Activated naive CD4-positive, alpha-beta T cell treated with anti-CD3 and anti-CD28 coated beads for 36 hours (primary cell): ENCODE results near the gene ARHGAP8. TPM values are rescaled to one million over a fixed set of nuclear protein-coding genes. Genes with fewer than 3 reads are reported as not detected.

Experiments used
- CTCF ChIA-PET: fragments of 350-600 bp; sonication (Branson Sonifier 250); formaldehyde crosslinking; loops from one replicate; lab custom pipeline; 2021; ENCODE audit warnings: antibody characterized with exemption; lab: Charles Lee
- DNase-seq: peaks from one replicate; pipeline ENCODE4 v3.0.0-alpha.2; 2020
- H3K27ac Mint-ChIP-seq: one replicate; pipeline ENCODE4 v1.8.0; 2021; ENCODE audit warnings: mild to moderate bottlenecking, mixed read lengths
- H3K27me3 Mint-ChIP-seq: one replicate; pipeline ENCODE4 v1.8.0; 2021; ENCODE audit warnings: low read depth, mixed read lengths
- H3K36me3 Mint-ChIP-seq: one replicate; pipeline ENCODE4 v1.8.0; 2021; ENCODE audit warnings: low read depth, mixed read lengths
- H3K4me1 Mint-ChIP-seq: one replicate; pipeline ENCODE4 v1.8.0; 2021; ENCODE audit warnings: low read depth, mixed read lengths
- H3K4me3 Mint-ChIP-seq: one replicate; pipeline ENCODE4 v1.8.0; 2021; ENCODE audit warnings: mild to moderate bottlenecking, moderate library complexity, mixed read lengths
- H3K9me3 Mint-ChIP-seq: one replicate; pipeline ENCODE4 v1.8.0; 2021; ENCODE audit warnings: mixed read lengths
- intact Hi-C: fragments of 100-400 bp; cut with micrococcal nuclease; formaldehyde crosslinking; loops from one replicate; pipeline ENCODE4 v1.15.1; 2023
- total RNA-seq, 2 experiments: library from RNA; stranded (reverse); gene quantifications; one replicate each; pipeline ENCODE4 v1.2.3, GENCODE V29; 2021

The ARHGAP8 gene
- total RNA-seq, 2 experiments from 2014 or later: 1.6 to 2.7 TPM

DNA sequence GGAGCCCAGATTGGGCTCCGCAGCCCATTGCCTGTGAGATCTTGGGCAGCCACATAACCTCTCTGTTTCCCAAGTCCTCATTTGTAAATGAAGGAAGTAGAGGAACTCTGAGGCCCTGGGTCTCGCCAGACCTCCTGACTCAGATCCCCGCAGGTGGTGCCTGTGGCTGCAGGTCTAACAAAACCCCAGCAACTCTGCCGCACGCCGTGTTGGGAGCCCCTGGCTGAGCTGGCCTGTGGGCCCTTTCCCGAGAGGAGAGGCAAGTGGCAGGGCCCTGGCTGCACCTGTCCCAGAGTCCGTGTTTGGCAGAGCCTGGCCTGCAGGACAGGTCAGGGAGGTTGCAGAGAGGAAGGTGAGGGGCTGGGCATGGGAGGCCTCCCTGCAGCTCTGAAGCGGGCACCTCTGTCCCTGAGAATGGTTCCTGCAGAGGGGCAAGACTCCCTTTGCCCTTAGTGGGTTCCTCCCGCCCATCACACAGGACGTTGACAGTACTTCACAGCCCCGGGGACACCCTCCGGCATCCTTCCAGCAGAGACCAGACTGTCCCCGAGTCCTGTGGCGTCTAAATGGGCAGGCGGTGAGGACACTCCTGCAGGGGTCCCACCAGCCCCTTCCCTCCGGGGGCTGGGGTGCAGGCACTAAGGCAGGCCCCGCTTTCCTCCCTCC lies 67.7 kb downstream of the ARHGAP8 start:
- intact Hi-C loops: loop anchor here (2.0 to 10.0 kb wide), 3 partner anchors 155 to 277 kb away; no protein-coding TSS in a partner anchor
- Mint-ChIP-seq H3K27ac (no peak overlapping the region), H3K9me3 (no peaks in the 10 kb centered on the region), H3K4me3 (no peak overlapping the region), H3K4me1 (no peaks in the 10 kb centered on the region), H3K27me3 (peaks cover 7% of the 10 kb centered on the region), H3K36me3 (no peaks in the 10 kb centered on the region)
- CTCF ChIA-PET: interaction anchor here (0.9 to 1.0 kb wide), 2 partner anchors 276 to 309 kb away, joined by 3 read pairs; no protein-coding TSS in a partner anchor
- DNase-seq: no peak

DNA sequence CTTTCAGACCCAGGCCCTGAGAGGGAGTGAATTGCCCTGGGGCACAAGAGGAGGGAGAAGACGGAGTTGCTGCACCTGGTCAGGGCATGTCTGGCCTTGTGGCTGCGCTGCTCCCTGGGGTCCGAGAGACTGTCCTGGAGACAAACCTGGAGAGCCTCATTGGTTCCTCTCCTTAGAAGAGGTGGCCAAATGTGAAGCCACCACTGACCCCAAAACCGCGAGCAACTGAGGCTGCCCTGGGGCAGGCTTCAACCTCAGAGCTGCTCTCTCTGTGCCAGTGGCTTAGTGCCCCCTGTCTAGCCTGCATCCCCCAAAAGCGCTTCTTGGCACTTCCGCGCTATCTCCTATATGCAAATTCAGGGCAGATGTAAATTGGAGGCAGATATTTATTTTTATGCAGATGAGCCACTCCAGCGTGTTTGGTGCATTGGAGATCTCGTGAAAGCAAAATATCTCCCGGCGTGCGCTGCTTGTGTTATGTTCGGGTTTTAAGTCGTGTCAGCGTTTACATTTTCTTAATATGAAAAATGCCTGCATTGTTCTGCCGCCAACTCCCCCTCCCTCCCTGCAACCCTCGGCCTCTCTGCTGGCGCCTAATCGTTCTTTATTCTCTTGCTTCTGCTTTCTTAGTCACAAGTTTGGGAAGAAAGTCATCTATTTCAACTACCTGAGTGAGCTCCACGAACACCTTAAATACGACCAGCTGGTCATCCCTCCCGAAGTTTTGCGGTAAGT lies 69.5 kb downstream of the ARHGAP8 start:
- Mint-ChIP-seq H3K4me1 (no peaks in the 10 kb centered on the region), H3K36me3 (no peaks in the 10 kb centered on the region), H3K27me3 (peaks cover 9% of the 10 kb centered on the region), H3K27ac (no peak overlapping the region), H3K9me3 (no peaks in the 10 kb centered on the region), H3K4me3 (no peak overlapping the region)
- intact Hi-C loops: loop anchor here (2.0 to 10.0 kb wide), 3 partner anchors 153 to 275 kb away; no protein-coding TSS in a partner anchor
- CTCF ChIA-PET: interaction anchor here (0.6 to 1.1 kb wide), 3 partner anchors 24 to 87 kb away, joined by 3 read pairs; no protein-coding TSS in a partner anchor
- no peak for DNase-seq

DNA sequence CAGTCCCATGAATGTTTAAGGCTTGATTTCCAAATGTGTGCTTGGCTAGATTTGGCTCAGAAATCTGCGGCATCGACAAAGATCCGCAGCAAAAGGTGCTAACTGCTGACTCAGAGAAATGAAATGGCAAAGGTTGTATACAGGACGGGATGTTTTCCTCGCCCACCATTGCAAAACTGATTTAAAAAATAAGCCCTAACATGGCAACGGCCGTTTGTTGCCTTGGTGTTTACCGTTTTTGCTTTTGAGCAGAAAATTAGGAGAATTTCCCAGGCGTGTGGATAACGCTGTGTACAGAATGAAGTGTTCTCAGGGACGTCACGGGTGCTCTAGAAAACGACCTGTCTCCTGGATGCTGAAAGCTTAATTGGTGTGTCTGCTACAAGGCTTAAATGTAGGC lies 70.2 kb downstream of the ARHGAP8 start:
- Mint-ChIP-seq H3K4me1 (no peaks in the 10 kb centered on the region), H3K27ac (no peak overlapping the region), H3K27me3 (peaks cover 13% of the 10 kb centered on the region), H3K9me3 (no peaks in the 10 kb centered on the region), H3K4me3 (no peak overlapping the region), H3K36me3 (no peaks in the 10 kb centered on the region)
- DNase-seq: no peak
- intact Hi-C loops: loop anchor here (5.0 to 10.0 kb wide), 2 partner anchors 152 to 260 kb away; no protein-coding TSS in a partner anchor
- CTCF ChIA-PET: interaction anchor here (0.6 kb wide), 1 partner anchor 57 kb away, joined by 3 read pairs; no protein-coding TSS in a partner anchor

DNA sequence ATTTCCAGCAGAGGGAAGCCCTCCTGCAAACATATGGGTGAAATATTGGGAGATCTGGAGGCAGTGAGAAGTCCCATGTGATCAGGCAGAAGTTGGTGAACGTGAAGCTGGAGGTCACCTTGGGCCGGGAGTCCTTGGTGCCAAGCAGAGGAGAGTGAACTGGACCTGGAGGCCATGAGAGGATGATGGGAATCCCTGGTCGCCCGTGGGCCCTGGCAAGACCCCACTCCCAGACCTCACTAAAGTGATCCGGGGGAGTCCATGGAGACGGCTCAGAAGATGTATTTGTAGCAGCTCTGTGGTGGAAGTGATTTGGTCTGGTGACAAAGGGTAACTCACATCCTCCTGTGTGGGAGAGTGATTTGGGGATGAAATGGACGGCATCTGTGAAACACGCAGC lies 71.0 kb downstream of the ARHGAP8 start:
- CTCF ChIA-PET: no interaction called here
- H3K4me3 Mint-ChIP-seq: no peak overlapping the region
- intact Hi-C loops: loop anchor here (5.0 to 10.0 kb wide), 2 partner anchors 151 to 259 kb away; no protein-coding TSS in a partner anchor
- DNase-seq: no peak
- H3K27ac Mint-ChIP-seq: no peak overlapping the region
- H3K36me3 Mint-ChIP-seq: no peaks in the 10 kb centered on the region
- H3K27me3 Mint-ChIP-seq: peaks cover 19% of the 10 kb centered on the region
- H3K4me1 Mint-ChIP-seq: no peaks in the 10 kb centered on the region
- H3K9me3 Mint-ChIP-seq: no peaks in the 10 kb centered on the region

DNA sequence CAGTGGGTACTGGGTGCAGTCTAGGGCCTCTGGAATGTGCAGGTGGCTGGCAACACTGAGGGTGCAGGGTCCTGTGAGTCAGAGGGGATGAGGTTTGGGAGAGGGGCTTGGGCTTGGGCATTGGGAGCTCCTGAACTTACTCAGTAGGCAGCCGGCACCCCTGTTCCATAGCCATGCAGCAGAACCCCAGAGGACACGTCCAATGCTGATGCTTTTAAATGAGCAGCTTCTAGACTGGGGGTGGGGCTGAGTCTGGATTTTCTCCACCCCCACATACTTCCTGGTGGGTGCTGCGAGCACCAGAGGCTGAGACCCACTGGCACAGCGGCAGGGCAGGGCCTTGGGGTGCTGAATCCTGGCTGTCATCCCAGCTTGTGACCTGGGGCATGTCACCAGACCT lies 71.4 kb downstream of the ARHGAP8 start:
- no peaks in the 10 kb centered on the region for H3K36me3 Mint-ChIP-seq
- intact Hi-C loops: loop anchor here (5.0 to 10.0 kb wide), 2 partner anchors 151 to 258 kb away; no protein-coding TSS in a partner anchor
- CTCF ChIA-PET: no interaction called here
- no peak overlapping the region for H3K4me3 Mint-ChIP-seq
- H3K4me1 Mint-ChIP-seq: no peaks in the 10 kb centered on the region
- H3K27me3 Mint-ChIP-seq: peaks cover 19% of the 10 kb centered on the region
- no peaks in the 10 kb centered on the region for H3K9me3 Mint-ChIP-seq
- DNase-seq: no peak
- H3K27ac Mint-ChIP-seq: no peak overlapping the region

DNA sequence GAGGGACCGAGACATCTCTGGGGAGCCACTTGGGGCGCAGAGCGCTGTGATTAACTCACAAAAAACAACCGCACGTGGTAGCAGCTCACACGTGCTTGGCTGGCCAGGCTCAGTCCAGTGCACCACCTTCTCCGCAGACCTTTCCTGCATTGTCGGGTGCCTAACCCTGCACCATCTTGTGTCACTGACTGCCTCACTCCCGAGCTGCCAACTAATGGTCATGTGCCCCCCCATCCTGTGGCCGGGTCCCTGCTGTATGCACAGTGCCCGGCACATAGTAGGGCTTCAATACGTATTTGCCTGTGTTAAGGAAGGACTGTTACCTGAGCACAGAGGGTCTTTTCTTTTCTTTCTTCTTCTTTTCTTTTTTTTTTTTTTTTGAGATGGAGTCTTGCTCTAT lies 71.9 kb downstream of the ARHGAP8 start:
- H3K27me3 Mint-ChIP-seq: peaks cover 19% of the 10 kb centered on the region
- no peak overlapping the region for H3K27ac Mint-ChIP-seq
- H3K36me3 Mint-ChIP-seq: no peaks in the 10 kb centered on the region
- no peaks in the 10 kb centered on the region for H3K4me1 Mint-ChIP-seq
- CTCF ChIA-PET: no interaction called here
- intact Hi-C loops: loop anchor here (5.0 to 10.0 kb wide), 2 partner anchors 151 to 258 kb away; no protein-coding TSS in a partner anchor
- DNase-seq: no peak
- H3K9me3 Mint-ChIP-seq: no peaks in the 10 kb centered on the region
- no peak overlapping the region for H3K4me3 Mint-ChIP-seq

DNA sequence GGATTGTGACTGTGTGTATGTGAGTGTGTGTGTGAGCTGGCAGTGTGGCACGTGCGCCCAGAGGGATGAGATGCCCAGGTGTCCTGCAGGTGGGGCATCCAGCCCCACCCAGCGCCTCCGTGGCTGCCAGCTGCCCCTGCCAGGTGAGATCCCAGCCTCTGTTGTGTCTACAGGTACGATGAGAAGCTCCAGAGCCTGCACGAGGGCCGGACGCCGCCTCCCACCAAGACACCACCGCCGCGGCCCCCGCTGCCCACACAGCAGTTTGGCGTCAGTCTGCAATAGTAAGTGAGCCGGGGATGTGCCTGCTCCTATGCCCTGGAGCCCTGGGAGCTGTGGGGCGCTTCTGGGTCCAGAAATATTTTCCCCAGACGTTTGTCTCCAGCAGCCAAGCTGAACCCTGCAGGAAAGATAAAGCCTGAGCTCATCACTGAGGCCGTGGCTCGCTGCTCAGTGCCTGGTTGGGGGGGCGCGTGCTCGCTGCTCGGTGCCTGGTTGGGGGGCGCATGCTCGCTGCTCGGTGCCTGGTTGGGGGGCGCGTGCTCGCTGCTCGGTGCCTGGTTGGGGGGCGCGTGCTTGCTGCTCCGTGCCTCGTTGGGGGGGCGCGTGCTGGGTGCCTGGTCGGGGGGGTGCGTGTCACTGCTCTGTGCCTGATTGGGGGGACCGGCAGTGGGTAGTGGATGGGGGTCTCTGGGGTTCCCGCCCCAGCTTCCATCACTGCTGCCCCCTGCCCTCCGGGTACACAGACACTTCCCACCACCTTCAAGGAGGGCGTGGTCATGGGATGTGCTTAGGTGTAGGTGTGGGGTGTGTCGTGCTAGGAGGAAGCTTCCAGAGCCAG lies 73.2 kb downstream of the ARHGAP8 start:
- Mint-ChIP-seq H3K9me3 (no peaks in the 10 kb centered on the region), H3K4me3 (no peak overlapping the region), H3K36me3 (no peaks in the 10 kb centered on the region), H3K27me3 (peaks cover 17% of the 10 kb centered on the region), H3K4me1 (no peaks in the 10 kb centered on the region), H3K27ac (no peak overlapping the region)
- intact Hi-C loops: loop anchor here (10.0 kb wide), 1 partner anchor 149 kb away; no protein-coding TSS in a partner anchor
- DNase-seq: no peak
- CTCF ChIA-PET: no interaction called here

DNA sequence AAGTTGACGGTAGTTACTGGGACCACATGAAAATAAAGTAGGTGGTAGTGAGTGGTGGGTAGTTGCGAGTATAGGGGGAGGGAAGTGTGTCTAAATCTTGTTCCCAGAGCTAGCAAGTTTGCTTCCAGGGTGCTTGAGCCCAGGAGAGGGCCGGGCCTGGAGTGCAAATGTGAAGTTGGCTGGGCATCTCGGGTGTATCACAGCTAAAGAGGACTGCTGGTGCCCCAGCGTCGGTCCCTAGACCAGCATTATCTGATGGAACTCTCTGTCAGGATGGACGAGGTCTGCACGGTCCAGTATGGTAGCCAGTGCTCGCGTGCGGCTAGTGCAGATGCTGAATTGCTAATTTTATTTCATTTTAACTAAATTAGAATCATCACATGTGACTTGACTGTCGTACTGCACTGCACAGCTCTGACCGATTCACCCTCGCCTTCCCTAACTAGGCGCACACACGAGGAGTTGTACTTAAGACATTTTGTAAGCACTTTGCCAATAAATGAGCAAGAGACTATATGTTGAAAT lies 75.4 kb downstream of the ARHGAP8 start:
- Mint-ChIP-seq H3K4me3 (no peak overlapping the region), H3K27me3 (peaks cover 17% of the 10 kb centered on the region), H3K36me3 (no peaks in the 10 kb centered on the region), H3K9me3 (no peaks in the 10 kb centered on the region), H3K27ac (no peak overlapping the region), H3K4me1 (no peaks in the 10 kb centered on the region)
- CTCF ChIA-PET: interaction anchor here (1.1 kb wide), 1 partner anchor 107 kb away, joined by 3 read pairs; no protein-coding TSS in a partner anchor
- DNase-seq: no peak
- intact Hi-C loops: loop anchor here (10.0 kb wide), 1 partner anchor 147 kb away; no protein-coding TSS in a partner anchor

DNA sequence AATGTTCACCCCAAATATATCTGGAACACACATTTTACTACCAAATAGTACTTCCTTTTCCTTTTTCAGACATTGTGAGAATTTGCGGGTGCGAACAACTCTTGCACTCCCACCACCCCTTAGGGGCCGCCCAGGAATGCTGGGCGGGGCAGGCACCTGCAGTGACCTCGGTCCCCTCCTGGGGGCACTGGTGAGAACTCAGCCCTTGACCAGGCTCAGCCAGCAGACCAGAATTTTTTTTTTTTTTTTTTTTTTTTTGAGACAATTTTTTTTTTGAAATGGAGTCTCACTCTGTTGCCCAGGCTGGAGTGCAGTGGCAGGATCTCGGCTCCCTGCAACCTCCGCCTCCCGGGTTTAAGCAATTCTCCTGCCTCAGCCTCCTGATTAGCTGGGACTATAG lies 75.8 kb downstream of the ARHGAP8 start:
- H3K4me1 Mint-ChIP-seq: no peaks in the 10 kb centered on the region
- intact Hi-C loops: loop anchor here (10.0 kb wide), 1 partner anchor 147 kb away; no protein-coding TSS in a partner anchor
- peaks cover 17% of the 10 kb centered on the region for H3K27me3 Mint-ChIP-seq
- DNase-seq: peak; percentile 45
- H3K9me3 Mint-ChIP-seq: no peaks in the 10 kb centered on the region
- H3K36me3 Mint-ChIP-seq: no peaks in the 10 kb centered on the region
- H3K27ac Mint-ChIP-seq: no peak overlapping the region
- CTCF ChIA-PET: interaction anchor here (1.1 kb wide), 1 partner anchor 107 kb away, joined by 3 read pairs; no protein-coding TSS in a partner anchor
- H3K4me3 Mint-ChIP-seq: no peak overlapping the region

DNA sequence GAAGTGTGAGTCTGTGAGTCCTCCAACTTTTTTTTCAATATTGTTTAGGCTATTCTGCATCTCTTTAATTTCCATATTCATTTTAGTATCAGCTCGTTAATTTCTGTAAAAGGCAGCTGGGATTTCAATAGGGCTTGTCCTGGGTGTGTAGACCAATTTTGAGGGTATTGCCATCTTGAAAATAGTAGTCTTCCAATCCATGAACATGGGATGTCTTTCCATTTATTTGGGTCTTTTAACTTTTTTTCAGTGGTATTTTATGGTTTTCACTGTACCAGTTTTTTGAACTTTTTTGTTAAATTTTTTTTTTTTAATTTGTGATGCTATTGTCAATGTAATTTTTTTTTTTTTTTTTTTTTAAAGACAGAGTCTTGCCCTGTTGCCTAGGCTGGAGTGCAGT lies 79.5 kb downstream of the ARHGAP8 start:
- no peak overlapping the region for H3K27ac Mint-ChIP-seq
- CTCF ChIA-PET: no interaction called here

DNA sequence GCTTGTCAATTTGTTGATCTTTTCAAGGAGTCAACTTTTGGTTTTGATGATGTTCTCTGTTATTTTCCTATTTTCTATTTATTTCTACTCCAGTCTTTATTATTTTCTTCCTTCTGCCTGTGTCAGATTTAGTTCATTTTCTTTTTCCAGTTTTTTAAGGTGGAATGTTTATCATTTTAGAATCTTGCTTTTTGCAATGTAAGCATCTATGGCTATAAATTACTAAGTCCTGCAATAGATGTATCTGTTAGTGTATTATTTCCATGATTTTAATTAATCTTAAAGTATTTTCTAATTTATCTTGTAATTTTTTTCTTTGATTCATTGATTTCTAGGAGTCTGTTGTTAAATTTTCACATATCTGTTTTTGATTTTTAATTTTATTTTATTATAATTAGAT lies 81.7 kb downstream of the ARHGAP8 start:
- CTCF ChIA-PET: no interaction called here
- H3K27me3 Mint-ChIP-seq: peaks cover 4% of the 10 kb centered on the region
- no peaks in the 10 kb centered on the region for H3K4me1 Mint-ChIP-seq
- no peak for DNase-seq
- H3K9me3 Mint-ChIP-seq: peaks cover 13% of the 10 kb centered on the region
- H3K4me3 Mint-ChIP-seq: no peak overlapping the region
- intact Hi-C loops: no loop called here
- H3K36me3 Mint-ChIP-seq: no peaks in the 10 kb centered on the region
- H3K27ac Mint-ChIP-seq: no peak overlapping the region

More for the DNA sequence above, 79.5 kb downstream of the ARHGAP8 start:
- peaks cover 13% of the 10 kb centered on the region for H3K9me3 Mint-ChIP-seq
- H3K36me3 Mint-ChIP-seq: no peaks in the 10 kb centered on the region
- intact Hi-C loops: no loop called here
- H3K4me3 Mint-ChIP-seq: no peak overlapping the region
- DNase-seq: no peak
- H3K4me1 Mint-ChIP-seq: no peaks in the 10 kb centered on the region
- peaks cover 14% of the 10 kb centered on the region for H3K27me3 Mint-ChIP-seq
